Measurements from ENCODE around the gene GRIN2D.

DNA sequence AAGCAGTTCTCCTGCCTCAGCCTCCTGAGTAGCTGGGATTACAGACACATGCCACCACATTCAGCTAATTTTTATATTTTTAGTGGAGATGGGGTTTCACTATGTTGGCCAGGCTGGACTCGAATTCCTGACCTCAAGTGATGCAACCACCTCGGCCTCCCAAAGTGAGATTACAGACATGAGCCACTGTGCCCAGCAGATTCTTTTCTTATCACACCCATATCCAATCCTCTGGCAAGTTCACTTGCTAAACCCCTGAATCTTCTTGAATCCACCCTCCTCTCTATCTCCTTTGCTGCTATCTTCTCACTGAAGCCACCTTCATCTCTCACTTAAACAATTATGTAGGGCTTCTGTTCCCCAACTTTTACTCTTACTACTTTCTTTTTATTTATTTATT, 47.3 kb upstream of the GRIN2D start:
- TF ChIP-seq, protein P1, sequence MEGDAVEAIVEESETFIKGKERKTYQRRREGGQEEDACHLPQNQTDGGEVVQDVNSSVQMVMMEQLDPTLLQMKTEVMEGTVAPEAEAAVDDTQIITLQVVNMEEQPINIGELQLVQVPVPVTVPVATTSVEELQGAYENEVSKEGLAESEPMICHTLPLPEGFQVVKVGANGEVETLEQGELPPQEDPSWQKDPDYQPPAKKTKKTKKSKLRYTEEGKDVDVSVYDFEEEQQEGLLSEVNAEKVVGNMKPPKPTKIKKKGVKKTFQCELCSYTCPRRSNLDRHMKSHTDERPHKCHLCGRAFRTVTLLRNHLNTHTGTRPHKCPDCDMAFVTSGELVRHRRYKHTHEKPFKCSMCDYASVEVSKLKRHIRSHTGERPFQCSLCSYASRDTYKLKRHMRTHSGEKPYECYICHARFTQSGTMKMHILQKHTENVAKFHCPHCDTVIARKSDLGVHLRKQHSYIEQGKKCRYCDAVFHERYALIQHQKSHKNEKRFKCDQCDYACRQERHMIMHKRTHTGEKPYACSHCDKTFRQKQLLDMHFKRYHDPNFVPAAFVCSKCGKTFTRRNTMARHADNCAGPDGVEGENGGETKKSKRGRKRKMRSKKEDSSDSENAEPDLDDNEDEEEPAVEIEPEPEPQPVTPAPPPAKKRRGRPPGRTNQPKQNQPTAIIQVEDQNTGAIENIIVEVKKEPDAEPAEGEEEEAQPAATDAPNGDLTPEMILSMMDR (IDR thresholded peaks at IDR 0.05), result no peak
- TF ChIP-seq ZFX (IDR thresholded peaks at IDR 0.05; ENCODE audit: borderline replicate concordance), result no peak

All from 22Rv1 (cell line).